Stimulated activated CD4-positive, alpha-beta T cell treated with anti-CD3 and anti-CD28 coated beads, Interleukin-4, amount 100 ng/mL, for 4 hours (primary cell): ENCODE results near the gene CAGE1.

ENCODE experiments used
- DNase-seq, 2 experiments: peaks; one replicate each; pipeline ENCODE4 v3.0.0-alpha.2; 2020

Gene CAGE1

DNA sequence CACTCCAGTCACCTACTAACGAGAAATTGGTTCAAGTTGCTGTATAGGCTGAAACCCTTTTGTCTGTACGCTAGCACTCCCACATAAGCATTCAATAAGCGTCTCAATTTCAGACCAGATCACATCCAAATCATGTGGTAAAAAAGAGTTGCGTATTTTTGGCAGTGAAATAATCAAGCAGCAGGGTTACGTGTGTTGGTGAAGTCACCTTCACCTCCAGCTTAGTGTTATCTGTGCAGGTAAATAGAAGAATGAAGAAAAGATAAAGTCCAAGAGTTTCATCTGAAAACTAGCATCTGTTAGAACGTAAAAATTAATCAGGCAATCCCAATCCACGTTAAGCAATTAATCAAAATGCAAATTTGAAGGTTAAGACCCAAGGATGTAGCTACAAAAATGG, 87.8 kb downstream of the CAGE1 start:
- DNase-seq: no peak

DNA sequence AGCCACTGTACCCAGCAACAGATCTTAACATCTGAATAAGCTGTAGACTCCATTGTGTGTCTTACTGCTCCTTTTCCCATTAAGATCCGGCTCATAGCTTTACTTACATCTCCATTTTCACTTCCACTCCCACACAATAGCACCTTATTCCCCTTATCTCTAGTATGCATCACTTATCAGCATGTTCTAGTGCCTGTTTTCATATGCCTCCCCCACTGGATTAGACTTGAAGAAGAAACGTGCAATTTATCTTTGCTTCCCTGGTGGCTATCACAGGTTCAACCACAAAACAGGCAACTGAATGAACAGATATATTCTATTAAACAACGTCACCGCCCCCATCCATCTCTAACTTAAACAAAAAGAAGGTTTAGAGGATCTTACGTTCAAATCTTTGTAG, 88.6 kb downstream of the CAGE1 start:
- DNase-seq: no peak

DNA sequence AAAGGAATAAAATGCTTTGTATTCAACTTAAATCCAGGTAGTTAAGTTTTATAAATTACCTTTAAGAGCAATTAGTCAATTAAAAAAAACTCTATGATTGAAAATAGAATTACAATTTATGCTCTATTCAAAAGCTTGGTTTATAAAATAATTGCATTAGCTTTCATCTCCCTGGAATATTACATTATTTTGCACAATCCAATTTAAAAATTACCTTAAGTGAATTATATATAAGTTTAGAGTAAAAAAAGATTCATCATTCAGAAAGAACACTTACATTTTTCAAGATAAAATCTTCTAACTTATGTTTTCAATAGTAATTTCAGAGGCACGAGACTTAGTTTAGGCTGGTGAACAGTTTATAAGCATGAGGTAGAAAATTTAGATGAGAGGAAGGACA, 91.4 kb downstream of the CAGE1 start:
- DNase-seq: no peak

DNA sequence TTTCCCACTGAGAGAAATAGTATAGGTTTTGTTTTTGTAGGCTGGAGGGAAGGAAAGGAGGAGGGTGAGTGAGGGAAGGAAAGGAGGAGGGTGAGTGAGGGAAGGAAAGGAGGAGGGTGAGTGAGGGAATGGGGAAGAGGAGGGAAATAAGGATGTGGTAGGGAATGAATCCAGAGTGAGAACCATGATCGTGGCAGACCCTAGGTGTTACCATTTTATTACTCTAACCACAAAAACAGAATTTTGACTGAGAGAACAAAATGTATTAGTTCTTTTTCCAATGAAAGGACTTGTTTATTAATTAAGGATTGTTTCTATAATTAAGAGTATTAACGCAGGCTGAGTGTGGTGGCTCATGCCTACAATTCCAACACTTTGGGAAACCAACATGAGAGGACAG, 92.9 kb downstream of the CAGE1 start:
- DNase-seq: no peak

DNA sequence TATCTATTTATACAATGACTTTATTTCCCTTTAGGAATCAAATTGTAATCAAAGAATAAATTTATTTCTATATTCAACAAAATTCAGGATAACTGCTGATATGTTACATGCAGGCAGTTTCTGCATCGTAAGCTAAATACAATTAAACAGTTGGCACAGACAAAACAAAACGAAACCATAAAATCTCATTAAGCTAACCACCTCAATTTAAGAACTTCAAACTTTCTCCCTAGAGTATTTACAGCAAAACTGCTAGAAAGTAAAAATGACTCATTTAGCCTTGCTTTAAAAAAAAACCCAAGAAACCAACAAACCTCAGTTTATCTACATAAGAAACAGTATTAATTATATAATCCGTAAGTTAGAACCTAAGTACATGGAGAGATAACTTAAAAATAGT, 93.6 kb downstream of the CAGE1 start:
- no peak for DNase-seq

DNA sequence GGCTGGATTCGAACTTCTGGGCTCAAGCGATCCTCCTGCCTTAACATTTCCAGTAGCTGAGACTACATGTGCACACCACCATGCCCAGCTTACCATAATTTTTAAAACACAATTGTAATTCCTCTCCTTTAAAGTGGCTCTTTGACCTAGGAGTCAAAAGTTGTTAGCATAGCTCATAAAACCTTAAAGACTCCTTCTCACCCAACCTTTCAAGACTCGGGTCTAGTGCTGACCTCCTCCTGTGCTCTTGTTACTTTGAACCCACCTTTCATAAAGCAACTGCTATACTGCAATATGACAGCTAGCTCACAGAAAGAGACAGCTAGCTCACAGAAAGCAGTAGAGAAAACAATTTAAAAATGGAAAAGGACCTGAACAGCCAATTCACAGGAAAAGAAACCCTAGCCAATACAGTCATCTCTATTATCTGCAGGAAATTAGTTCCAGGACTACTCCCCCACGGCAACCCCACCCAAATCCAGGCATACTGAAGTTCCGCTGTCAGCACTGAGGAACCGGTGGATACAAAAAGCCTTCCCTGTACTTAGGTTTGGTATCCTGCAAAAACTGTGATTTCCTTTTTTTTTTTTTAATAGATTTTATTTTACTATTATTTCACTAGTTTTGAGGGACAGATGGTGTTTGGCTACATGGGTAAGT, 96.8 kb downstream of the CAGE1 start:
- no peak for DNase-seq

DNA sequence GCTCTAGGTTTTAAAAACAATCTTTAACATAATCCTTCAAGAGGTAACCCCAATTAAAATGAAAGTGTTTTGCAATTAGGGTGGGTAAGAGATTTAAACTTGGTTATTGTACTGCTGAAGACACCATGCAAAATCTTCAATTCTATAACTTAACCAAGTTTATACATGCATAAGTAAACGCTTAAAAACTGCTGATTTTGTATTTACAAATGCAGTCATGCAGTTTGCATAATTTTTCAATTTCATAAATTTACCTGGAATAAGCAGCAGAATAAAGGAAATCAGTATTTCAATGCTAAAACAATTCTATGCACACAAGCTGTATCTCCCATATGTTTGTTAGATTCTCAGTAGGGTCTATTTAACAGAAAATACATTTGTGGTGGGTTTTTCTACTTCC, 99.5 kb downstream of the CAGE1 start:
- no peak for DNase-seq

DNA sequence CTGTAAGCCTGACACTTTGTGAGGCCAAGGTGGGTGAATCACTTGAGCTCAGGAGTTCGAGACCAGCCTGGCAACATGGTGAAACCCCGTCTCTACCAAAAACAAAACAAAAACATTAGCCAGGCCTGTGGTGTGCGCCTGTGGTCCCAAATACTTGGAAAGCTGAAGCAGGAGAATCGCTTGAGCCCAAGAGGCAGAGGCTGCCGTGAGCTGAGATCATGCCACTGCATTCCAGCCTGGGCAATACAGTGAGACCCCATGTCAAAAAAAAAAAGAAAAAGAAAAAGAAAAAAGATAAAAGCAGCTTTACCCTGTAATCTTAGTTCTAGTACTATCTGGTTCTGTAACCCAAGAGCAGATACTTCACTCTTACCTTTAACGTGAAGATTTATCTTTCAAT, 104.1 kb downstream of the CAGE1 start:
- no peak for DNase-seq

DNA sequence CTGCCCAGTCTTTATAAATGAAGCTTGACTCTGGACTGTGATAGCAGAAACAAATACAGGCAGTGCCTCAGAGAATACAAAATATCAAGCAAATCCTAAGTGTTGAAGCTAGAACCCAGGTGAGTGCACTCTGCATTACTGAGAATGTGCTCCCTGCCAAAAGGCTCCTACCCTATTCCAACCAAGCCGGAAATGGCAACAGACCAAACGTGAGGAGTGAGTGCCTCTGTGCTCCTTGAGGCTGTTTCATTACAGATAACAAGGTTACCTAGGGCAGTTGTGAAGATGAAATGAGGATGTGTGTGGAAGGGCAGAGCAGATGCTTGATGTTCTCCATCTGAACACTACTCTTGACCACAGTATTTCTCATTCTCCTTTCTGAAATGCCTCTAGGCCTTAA, 105.9 kb downstream of the CAGE1 start:
- no peak for DNase-seq

DNA sequence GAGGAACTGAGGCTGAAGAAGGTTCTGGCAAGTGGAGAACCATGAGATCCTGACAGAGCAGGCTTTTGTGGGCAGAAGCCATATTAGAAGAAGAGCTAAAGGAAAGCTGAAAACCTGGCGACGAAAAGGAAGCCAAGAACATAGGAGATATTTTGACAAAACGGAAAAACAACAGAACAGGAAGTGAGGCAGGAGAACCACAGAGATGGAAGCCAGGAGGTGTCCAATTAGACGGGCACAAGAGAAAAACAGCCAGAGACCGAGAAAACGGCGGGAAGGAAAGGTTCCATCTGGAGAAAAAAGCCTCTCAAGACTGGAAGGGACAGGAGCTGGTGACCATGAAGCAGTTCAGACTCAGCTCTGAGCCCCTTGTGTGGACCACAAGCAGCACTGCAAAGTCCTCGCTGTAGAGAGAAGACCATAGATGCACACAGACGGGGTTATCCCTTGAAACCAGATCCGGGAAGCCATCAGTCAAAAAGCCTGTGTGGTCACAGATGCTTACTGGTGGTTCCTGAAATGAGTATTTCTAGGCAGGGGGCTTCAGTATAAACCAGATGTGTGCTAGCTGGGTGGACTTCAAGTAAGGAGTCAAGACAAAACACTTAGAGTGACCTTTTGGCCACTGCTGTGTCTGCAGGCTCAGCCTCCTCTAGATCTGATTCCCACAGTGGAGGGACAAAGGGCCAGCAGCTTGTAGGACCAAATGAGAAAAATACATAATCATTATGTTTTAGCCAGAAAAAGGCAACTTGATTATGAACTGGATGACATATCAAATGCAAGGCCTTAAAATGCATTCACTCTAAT, 107.2 kb downstream of the CAGE1 start:
- DNase-seq: no peak
